DOHH2 (cell line): ENCODE results near the gene MGLL.

Source experiments
- H3F3A ChIP-seq: fragments of 200-600 bp; sonication (generic), shearing (Covaris generic); 2 replicates; pipeline ENCODE4 v1.6.0; 2016; ENCODE audit warnings: antibody characterized with exemption, mild to moderate bottlenecking; ENCODE audit not compliant: control insufficient read depth, insufficient read depth
- H3K27ac ChIP-seq: fragments of 200-600 bp; sonication (generic); 2 replicates; pipeline ENCODE4 v1.5.1; 2014; ENCODE audit warnings: low read depth, mild to moderate bottlenecking, low read length, moderate library complexity
- H3K27me3 ChIP-seq: fragments of 200-600 bp; sonication (generic); 2 replicates; pipeline ENCODE4 v1.6.1; 2014; ENCODE audit warnings: mild to moderate bottlenecking, low read length, mixed read lengths; ENCODE audit not compliant: control insufficient read depth
- H3K36me3 ChIP-seq: fragments of 200-600 bp; sonication (generic); 2 replicates; pipeline ENCODE4 v1.6.1; 2014; ENCODE audit warnings: mild to moderate bottlenecking, low read length, moderate library complexity, mixed read lengths; ENCODE audit not compliant: control insufficient read depth
- H3K4me1 ChIP-seq: fragments of 200-600 bp; sonication (generic); 2 replicates; pipeline ENCODE4 v1.6.1; 2014; ENCODE audit warnings: mild to moderate bottlenecking, low read length, mixed read lengths; ENCODE audit not compliant: control insufficient read depth
- H3K4me2 ChIP-seq: fragments of 200-600 bp; sonication (generic); 2 replicates; pipeline ENCODE4 v1.6.0; 2014; ENCODE audit warnings: mild to moderate bottlenecking, low read length, moderate library complexity
- H3K4me3 ChIP-seq: fragments of 200-600 bp; sonication (generic); 2 replicates; pipeline ENCODE4 v1.5.1; 2014; ENCODE audit warnings: mild to moderate bottlenecking, low read length, mixed read lengths
- H3K79me2 ChIP-seq: fragments of 200-600 bp; sonication (generic); 2 replicates; pipeline ENCODE4 v1.6.1; 2014; ENCODE audit warnings: mild to moderate bottlenecking, low read length, mixed read lengths; ENCODE audit not compliant: control insufficient read depth
- H3K9me2 ChIP-seq: fragments of 200-600 bp; sonication (generic); replicated peaks from 2 replicates; pipeline ENCODE4 v1.6.1; 2014; ENCODE audit warnings: mild to moderate bottlenecking, low read length, mixed read lengths; ENCODE audit not compliant: control insufficient read depth
- H3K9me3 ChIP-seq: fragments of 200-600 bp; sonication (generic); 2 replicates; pipeline ENCODE4 v1.6.1; 2014; ENCODE audit warnings: antibody characterized with exemption, low read length, mixed read lengths; ENCODE audit not compliant: control insufficient read depth, insufficient read depth
- H4K20me1 ChIP-seq: fragments of 200-600 bp; sonication (generic); 2 replicates; pipeline ENCODE4 v1.6.0; 2014; ENCODE audit warnings: low read depth, mild to moderate bottlenecking, antibody characterized with exemption, low read length, moderate library complexity; ENCODE audit not compliant: control insufficient read depth, insufficient read depth
- EZH2phosphoT487 ChIP-seq: fragments of 200-600 bp; sonication (generic); IDR thresholded peaks from 2 replicates; pipeline ENCODE4 v1.6.1; 2017; ENCODE audit warnings: borderline replicate concordance, mild to moderate bottlenecking, antibody characterized with exemption, low read length, moderate library complexity, mixed read lengths
- TF ChIP-seq, protein P1 (sequence below): fragments of 200-600 bp; sonication (generic); IDR thresholded peaks from one replicate; pipeline ENCODE4 v1.5.1; 2014; ENCODE audit warnings: antibody characterized with exemption, mild to moderate bottlenecking, low read depth, low read length; ENCODE audit not compliant: poor library complexity, severe bottlenecking

The MGLL gene

DNA sequence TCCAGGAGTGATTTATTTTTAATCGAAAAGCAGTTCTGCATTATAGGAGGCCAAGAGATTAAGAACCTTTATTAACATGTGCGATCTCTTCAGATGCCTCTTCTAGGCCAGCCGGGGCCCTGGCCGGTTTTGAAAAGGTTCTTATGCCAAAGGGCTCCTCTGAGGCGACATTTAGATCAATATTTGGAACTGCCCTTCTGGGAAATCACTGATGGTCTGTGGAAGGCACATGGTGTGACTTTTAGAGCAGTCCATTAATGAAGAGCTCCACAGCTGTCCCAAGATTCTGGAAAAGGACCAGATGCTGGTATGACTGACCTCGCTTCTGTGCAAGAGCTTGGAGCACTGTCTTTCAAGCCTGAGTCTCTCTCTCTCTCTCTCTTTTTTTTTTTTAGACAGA lies 19.7 kb downstream of the MGLL start:
- H3K4me2 ChIP-seq: no peak overlapping the region
- no peaks in the 10 kb centered on the region for H3K4me1 ChIP-seq
- no peaks in the 10 kb centered on the region for H3K9me3 ChIP-seq
- H3K27me3 ChIP-seq: no peaks in the 10 kb centered on the region
- no peaks in the 10 kb centered on the region for H3F3A ChIP-seq
- no peak overlapping the region for H3K27ac ChIP-seq
- no peaks in the 10 kb centered on the region for H3K79me2 ChIP-seq
- no peaks in the 10 kb centered on the region for H3K36me3 ChIP-seq
- no peaks in the 10 kb centered on the region for H3K9me2 ChIP-seq
- H3K4me3 ChIP-seq: no peak overlapping the region
- TF ChIP-seq EZH2phosphoT487: no peak
- TF ChIP-seq, protein P1, sequence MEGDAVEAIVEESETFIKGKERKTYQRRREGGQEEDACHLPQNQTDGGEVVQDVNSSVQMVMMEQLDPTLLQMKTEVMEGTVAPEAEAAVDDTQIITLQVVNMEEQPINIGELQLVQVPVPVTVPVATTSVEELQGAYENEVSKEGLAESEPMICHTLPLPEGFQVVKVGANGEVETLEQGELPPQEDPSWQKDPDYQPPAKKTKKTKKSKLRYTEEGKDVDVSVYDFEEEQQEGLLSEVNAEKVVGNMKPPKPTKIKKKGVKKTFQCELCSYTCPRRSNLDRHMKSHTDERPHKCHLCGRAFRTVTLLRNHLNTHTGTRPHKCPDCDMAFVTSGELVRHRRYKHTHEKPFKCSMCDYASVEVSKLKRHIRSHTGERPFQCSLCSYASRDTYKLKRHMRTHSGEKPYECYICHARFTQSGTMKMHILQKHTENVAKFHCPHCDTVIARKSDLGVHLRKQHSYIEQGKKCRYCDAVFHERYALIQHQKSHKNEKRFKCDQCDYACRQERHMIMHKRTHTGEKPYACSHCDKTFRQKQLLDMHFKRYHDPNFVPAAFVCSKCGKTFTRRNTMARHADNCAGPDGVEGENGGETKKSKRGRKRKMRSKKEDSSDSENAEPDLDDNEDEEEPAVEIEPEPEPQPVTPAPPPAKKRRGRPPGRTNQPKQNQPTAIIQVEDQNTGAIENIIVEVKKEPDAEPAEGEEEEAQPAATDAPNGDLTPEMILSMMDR: no peak
- H4K20me1 ChIP-seq: no peaks in the 10 kb centered on the region

DNA sequence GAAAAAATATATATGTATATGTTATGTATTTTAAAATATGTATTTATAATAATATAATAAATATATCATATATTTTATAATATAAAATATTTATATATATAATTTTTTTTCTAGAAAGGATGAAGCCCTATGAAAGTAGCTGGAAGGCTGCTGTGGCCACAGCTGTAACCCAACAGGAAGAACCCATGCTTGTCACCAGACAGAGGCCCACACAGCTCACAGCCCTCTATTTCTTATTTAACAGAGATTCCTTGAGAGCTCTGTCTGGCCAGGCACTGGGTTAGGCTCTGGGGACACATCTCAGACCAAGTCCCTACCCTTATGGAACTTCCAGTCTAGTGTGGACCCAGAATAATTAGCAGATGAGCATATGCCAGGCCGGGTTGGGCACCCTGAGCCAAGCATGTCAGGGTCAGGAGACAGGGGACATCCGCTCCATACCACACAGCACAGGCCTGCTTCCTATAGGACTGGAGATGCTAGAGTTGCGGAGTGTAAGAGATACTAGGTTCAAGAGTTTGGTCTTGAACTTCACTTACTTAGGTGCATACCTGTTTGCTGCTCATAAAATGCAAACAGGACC lies 20.5 kb downstream of the MGLL start:
- no peak overlapping the region for H3K4me3 ChIP-seq
- H3K9me2 ChIP-seq: no peaks in the 10 kb centered on the region
- TF ChIP-seq, protein P1: no peak
- TF ChIP-seq EZH2phosphoT487: no peak
- no peaks in the 10 kb centered on the region for H3F3A ChIP-seq
- H3K4me1 ChIP-seq: no peaks in the 10 kb centered on the region
- no peaks in the 10 kb centered on the region for H3K9me3 ChIP-seq
- H3K27me3 ChIP-seq: no peaks in the 10 kb centered on the region
- H3K79me2 ChIP-seq: no peaks in the 10 kb centered on the region
- no peaks in the 10 kb centered on the region for H3K36me3 ChIP-seq
- H4K20me1 ChIP-seq: no peaks in the 10 kb centered on the region
- H3K4me2 ChIP-seq: no peak overlapping the region
- no peak overlapping the region for H3K27ac ChIP-seq

DNA sequence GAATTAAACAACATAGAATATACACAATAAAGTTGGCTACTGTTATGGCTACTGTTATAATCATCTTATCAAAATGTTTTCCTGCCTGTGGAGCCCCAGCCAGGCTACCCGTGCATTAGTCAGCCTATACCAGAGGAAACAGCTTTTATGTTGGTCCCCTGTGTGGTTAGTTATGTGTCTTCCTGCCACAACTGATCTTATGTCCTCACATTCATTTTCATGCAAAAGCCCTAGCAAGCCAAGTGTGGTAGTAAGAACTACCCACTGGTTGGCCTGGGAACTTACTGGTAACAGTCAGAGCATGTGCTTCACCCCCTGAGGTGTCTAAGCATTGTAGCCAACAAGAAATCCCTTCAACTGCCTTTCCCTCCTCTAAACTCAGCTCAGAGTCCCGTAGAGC lies 21.8 kb downstream of the MGLL start:
- H3K4me1 ChIP-seq: no peaks in the 10 kb centered on the region

More for the DNA sequence above, 21.8 kb downstream of the MGLL start:
- H3K27ac ChIP-seq: no peak overlapping the region
- no peaks in the 10 kb centered on the region for H3K36me3 ChIP-seq
- H3K4me3 ChIP-seq: no peak overlapping the region
- H3K9me2 ChIP-seq: no peaks in the 10 kb centered on the region
- no peaks in the 10 kb centered on the region for H3F3A ChIP-seq
- no peak overlapping the region for H3K4me2 ChIP-seq
- H3K79me2 ChIP-seq: no peaks in the 10 kb centered on the region
- no peaks in the 10 kb centered on the region for H4K20me1 ChIP-seq
- no peaks in the 10 kb centered on the region for H3K9me3 ChIP-seq
- H3K27me3 ChIP-seq: no peaks in the 10 kb centered on the region
- TF ChIP-seq, protein P1: no peak
- no peak for TF ChIP-seq EZH2phosphoT487
